ENCODE measurements around the gene MACROD2. TPM values are rescaled to one million over a fixed set of nuclear protein-coding genes. Genes with fewer than 3 reads are reported as not detected.

The MACROD2 gene
- total and polyA plus RNA-seq, 4 donors, result 0.66 to 10.5 (median 3.3) TPM

DNA sequence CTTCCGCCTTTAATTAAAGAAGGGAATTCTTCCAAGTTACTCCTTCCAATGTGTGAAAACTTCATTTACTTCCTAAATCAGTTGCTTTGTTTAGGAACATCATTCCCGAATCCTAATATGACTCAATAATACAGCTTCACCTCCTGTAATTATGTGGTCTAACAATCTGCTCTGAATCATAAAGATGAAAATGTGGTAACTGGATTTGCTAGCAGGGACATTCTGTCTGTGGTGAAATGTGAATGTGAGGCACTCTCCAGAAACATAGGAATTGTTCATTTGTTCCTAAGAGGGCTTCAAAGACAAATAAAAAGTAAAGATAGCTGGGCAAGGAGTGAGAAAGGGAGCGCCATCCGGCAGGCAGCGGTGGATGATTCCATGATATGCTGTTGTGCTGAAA, 1899.8 kb downstream of the MACROD2 start:
- Histone ChIP-seq H3K4me1 (ENCODE audit: control insufficient read depth in 4 of 4, insufficient read depth in 4 of 4, low read length in 3 of 4) (no peaks in the 10 kb centered on the region), H3K9me3 (ENCODE audit: control insufficient read depth in 4 of 4, low read length in 3 of 4) (no peaks in the 10 kb centered on the region), H3K4me3 (ENCODE audit: low read depth in 1 of 3, low read length in 3 of 3) (no peak overlapping the region), H3K9ac (ENCODE audit: low read depth in 1 of 2, low read length in 2 of 2) (no peak overlapping the region), H3K36me3 (ENCODE audit: control insufficient read depth in 4 of 4, insufficient read depth in 3 of 4, low read depth in 1 of 4, low read length in 3 of 4) (peaks cover 0 to 2% (median 0%) of the 10 kb centered on the region in 4 donors), H3K27ac (ENCODE audit: low read depth in 1 of 2, low read length in 2 of 2) (no peak overlapping the region), H3K27me3 (ENCODE audit: control insufficient read depth in 4 of 4, insufficient read depth in 4 of 4, low read length in 3 of 4) (no peaks in the 10 kb centered on the region)
- WGBS, result 97% methylated on average over 5 of the region's 5 CpGs
- no peak for DNase-seq (ENCODE audit: low spot score)
- TF ChIP-seq GABPA (IDR thresholded peaks at IDR 0.05 in 1 of 2, conservative IDR thresholded peaks at IDR 0.05 in 1 of 2), result no peak
- TF ChIP-seq, protein P1, sequence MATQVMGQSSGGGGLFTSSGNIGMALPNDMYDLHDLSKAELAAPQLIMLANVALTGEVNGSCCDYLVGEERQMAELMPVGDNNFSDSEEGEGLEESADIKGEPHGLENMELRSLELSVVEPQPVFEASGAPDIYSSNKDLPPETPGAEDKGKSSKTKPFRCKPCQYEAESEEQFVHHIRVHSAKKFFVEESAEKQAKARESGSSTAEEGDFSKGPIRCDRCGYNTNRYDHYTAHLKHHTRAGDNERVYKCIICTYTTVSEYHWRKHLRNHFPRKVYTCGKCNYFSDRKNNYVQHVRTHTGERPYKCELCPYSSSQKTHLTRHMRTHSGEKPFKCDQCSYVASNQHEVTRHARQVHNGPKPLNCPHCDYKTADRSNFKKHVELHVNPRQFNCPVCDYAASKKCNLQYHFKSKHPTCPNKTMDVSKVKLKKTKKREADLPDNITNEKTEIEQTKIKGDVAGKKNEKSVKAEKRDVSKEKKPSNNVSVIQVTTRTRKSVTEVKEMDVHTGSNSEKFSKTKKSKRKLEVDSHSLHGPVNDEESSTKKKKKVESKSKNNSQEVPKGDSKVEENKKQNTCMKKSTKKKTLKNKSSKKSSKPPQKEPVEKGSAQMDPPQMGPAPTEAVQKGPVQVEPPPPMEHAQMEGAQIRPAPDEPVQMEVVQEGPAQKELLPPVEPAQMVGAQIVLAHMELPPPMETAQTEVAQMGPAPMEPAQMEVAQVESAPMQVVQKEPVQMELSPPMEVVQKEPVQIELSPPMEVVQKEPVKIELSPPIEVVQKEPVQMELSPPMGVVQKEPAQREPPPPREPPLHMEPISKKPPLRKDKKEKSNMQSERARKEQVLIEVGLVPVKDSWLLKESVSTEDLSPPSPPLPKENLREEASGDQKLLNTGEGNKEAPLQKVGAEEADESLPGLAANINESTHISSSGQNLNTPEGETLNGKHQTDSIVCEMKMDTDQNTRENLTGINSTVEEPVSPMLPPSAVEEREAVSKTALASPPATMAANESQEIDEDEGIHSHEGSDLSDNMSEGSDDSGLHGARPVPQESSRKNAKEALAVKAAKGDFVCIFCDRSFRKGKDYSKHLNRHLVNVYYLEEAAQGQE (IDR thresholded peaks at IDR 0.05), result no peak
- TF ChIP-seq, protein P2, sequence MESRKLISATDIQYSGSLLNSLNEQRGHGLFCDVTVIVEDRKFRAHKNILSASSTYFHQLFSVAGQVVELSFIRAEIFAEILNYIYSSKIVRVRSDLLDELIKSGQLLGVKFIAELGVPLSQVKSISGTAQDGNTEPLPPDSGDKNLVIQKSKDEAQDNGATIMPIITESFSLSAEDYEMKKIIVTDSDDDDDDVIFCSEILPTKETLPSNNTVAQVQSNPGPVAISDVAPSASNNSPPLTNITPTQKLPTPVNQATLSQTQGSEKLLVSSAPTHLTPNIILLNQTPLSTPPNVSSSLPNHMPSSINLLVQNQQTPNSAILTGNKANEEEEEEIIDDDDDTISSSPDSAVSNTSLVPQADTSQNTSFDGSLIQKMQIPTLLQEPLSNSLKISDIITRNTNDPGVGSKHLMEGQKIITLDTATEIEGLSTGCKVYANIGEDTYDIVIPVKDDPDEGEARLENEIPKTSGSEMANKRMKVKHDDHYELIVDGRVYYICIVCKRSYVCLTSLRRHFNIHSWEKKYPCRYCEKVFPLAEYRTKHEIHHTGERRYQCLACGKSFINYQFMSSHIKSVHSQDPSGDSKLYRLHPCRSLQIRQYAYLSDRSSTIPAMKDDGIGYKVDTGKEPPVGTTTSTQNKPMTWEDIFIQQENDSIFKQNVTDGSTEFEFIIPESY (IDR thresholded peaks at IDR 0.05), result no peak
- TF ChIP-seq SP1 (IDR thresholded peaks at IDR 0.05), result no peak

DNA sequence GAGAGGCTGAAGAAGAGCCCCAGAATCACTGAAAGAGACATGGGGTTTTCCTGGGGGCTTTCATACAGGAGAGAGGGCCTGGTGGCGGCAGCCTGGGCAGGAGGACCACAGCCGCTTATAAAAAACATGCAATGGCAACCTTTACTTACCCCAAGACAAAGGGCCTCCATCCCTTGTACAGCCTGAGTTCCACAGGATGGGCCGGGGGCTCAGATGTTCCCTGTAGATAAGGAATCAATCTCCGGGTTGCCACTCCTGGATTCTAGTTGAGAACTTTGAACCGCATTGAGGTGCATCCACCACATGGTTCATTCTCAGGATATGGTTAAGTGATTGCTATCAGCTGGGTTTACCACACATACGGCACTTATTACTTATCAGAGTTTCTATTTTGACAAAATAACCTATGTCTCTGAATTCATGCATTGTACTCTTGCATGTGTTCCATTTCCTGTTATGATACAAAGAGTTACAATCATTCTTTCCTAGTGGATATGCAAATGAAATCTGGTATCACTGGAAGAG, 1900.3 kb downstream of the MACROD2 start:
- Histone ChIP-seq H3K27me3 (ENCODE audit: control insufficient read depth in 4 of 4, insufficient read depth in 4 of 4, low read length in 3 of 4) (no peaks in the 10 kb centered on the region), H3K9ac (ENCODE audit: low read depth in 1 of 2, low read length in 2 of 2) (no peak overlapping the region), H3K36me3 (ENCODE audit: control insufficient read depth in 4 of 4, insufficient read depth in 3 of 4, low read depth in 1 of 4, low read length in 3 of 4) (peaks cover 0 to 2% (median 0%) of the 10 kb centered on the region in 4 donors), H3K4me1 (ENCODE audit: control insufficient read depth in 4 of 4, insufficient read depth in 4 of 4, low read length in 3 of 4) (no peaks in the 10 kb centered on the region), H3K9me3 (ENCODE audit: control insufficient read depth in 4 of 4, low read length in 3 of 4) (no peaks in the 10 kb centered on the region), H3K4me3 (ENCODE audit: low read depth in 1 of 3, low read length in 3 of 3) (no peak overlapping the region), H3K27ac (ENCODE audit: low read depth in 1 of 2, low read length in 2 of 2) (no peak overlapping the region)
- 60% methylated on average over 6 of the region's 6 CpGs for WGBS
- TF ChIP-seq TAF1 (conservative IDR thresholded peaks at IDR 0.05) (no peak), FOXA2 (IDR thresholded peaks at IDR 0.05) (no peak), HNF4A (conservative IDR thresholded peaks at IDR 0.05) (no peak), FOXA1 (IDR thresholded peaks at IDR 0.05) (no peak), GABPA (IDR thresholded peaks at IDR 0.05 in 1 of 2, conservative IDR thresholded peaks at IDR 0.05 in 1 of 2) (no peak), RXRA (IDR thresholded peaks at IDR 0.05) (no peak), HNF4G (IDR thresholded peaks at IDR 0.05) (no peak), NR2F2 (IDR thresholded peaks at IDR 0.05) (no peak), JUND (IDR thresholded peaks at IDR 0.05) (no peak), SP1 (IDR thresholded peaks at IDR 0.05) (no peak), RAD21 (IDR thresholded peaks at IDR 0.05) (no peak)
- TF ChIP-seq, protein P2 (IDR thresholded peaks at IDR 0.05), result no peak
- TF ChIP-seq, protein P3, sequence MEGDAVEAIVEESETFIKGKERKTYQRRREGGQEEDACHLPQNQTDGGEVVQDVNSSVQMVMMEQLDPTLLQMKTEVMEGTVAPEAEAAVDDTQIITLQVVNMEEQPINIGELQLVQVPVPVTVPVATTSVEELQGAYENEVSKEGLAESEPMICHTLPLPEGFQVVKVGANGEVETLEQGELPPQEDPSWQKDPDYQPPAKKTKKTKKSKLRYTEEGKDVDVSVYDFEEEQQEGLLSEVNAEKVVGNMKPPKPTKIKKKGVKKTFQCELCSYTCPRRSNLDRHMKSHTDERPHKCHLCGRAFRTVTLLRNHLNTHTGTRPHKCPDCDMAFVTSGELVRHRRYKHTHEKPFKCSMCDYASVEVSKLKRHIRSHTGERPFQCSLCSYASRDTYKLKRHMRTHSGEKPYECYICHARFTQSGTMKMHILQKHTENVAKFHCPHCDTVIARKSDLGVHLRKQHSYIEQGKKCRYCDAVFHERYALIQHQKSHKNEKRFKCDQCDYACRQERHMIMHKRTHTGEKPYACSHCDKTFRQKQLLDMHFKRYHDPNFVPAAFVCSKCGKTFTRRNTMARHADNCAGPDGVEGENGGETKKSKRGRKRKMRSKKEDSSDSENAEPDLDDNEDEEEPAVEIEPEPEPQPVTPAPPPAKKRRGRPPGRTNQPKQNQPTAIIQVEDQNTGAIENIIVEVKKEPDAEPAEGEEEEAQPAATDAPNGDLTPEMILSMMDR (IDR thresholded peaks at IDR 0.05; ENCODE audit: low read depth, low read length, missing input control), result no peak
- TF ChIP-seq, protein P4, sequence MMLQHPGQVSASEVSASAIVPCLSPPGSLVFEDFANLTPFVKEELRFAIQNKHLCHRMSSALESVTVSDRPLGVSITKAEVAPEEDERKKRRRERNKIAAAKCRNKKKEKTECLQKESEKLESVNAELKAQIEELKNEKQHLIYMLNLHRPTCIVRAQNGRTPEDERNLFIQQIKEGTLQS (IDR thresholded peaks at IDR 0.05), result no peak
- TF ChIP-seq, protein P5, sequence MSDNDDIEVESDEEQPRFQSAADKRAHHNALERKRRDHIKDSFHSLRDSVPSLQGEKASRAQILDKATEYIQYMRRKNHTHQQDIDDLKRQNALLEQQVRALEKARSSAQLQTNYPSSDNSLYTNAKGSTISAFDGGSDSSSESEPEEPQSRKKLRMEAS (IDR thresholded peaks at IDR 0.05), result no peak
- no peak for DNase-seq (ENCODE audit: low spot score)

Measured in liver (tissue), 9 donors.